H9 (cell line): Measurements from ENCODE around the gene C1QL4. TPM values are rescaled to one million over a fixed set of nuclear protein-coding genes. Genes with fewer than 3 reads are reported as not detected.
A peak's percentile ranks its signal among the peaks of the same experiment; 100 is the strongest.

Experiments
- DNase-seq: peaks from one replicate; pipeline ENCODE4 v3.0.0-alpha.2; 2017
- H2AFZ ChIP-seq: one replicate; pipeline ENCODE4 v1.6.1; 2013; ENCODE audit warnings: mild to moderate bottlenecking, low read length, control low read depth, moderate library complexity
- H2AK5ac ChIP-seq: 2 replicates; pipeline ENCODE4 v1.6.1; 2013; ENCODE audit warnings: low read length, control low read depth, mixed read lengths; ENCODE audit not compliant: insufficient read length
- H2BK120ac ChIP-seq: one replicate; pipeline ENCODE4 v1.6.1; 2013; ENCODE audit warnings: low read depth, mild to moderate bottlenecking, low read length, control low read depth, inconsistent platforms; ENCODE audit not compliant: poor library complexity, severe bottlenecking
- H2BK12ac ChIP-seq: 2 replicates; pipeline ENCODE4 v1.6.1; 2013; ENCODE audit warnings: low read length, control low read depth, mixed read lengths, low read depth; ENCODE audit not compliant: insufficient read length
- H2BK15ac ChIP-seq: 2 replicates; pipeline ENCODE4 v1.6.1; 2013; ENCODE audit warnings: low read depth, low read length, control low read depth
- H2BK20ac ChIP-seq: one replicate; pipeline ENCODE4 v1.6.1; 2013; ENCODE audit warnings: low read depth, mild to moderate bottlenecking, low read length, control low read depth, inconsistent platforms; ENCODE audit not compliant: poor library complexity, severe bottlenecking
- H2BK5ac ChIP-seq: 2 replicates; pipeline ENCODE4 v1.6.1; 2013; ENCODE audit warnings: low read length, control low read depth, mixed read lengths; ENCODE audit not compliant: insufficient read length
- H3K14ac ChIP-seq: 2 replicates; pipeline ENCODE4 v1.6.1; 2013; ENCODE audit warnings: low read length, control low read depth; ENCODE audit not compliant: insufficient read depth
- H3K18ac ChIP-seq: 2 replicates; pipeline ENCODE4 v1.6.1; 2013; ENCODE audit warnings: low read depth, mild to moderate bottlenecking, mixed read lengths, low read length, control low read depth; ENCODE audit not compliant: insufficient read length
- H3K23ac ChIP-seq: 2 replicates; pipeline ENCODE4 v1.6.1; 2013; ENCODE audit warnings: low read length, control low read depth, mixed read lengths, low read depth; ENCODE audit not compliant: insufficient read length
- H3K23me2 ChIP-seq: 2 replicates; pipeline ENCODE4 v1.6.1; 2013; ENCODE audit warnings: low read depth, mild to moderate bottlenecking, mixed read lengths, low read length, control low read depth; ENCODE audit not compliant: insufficient read length, poor library complexity, severe bottlenecking
- H3K27ac ChIP-seq: 2 replicates; pipeline ENCODE4 v1.5.1; 2013; ENCODE audit warnings: low read length, control low read depth, mixed read lengths, low read depth; ENCODE audit not compliant: insufficient read length
- H3K27me3 ChIP-seq: 2 replicates; pipeline ENCODE4 v1.6.1; 2013; ENCODE audit warnings: low read length, control low read depth, inconsistent platforms; ENCODE audit not compliant: insufficient read depth
- H3K4ac ChIP-seq: 2 replicates; pipeline ENCODE4 v1.6.1; 2013; ENCODE audit warnings: low read depth, mild to moderate bottlenecking, control low read depth, inconsistent platforms, low read length, moderate library complexity
- H3K4me1 ChIP-seq: 2 replicates; pipeline ENCODE4 v1.6.1; 2013; ENCODE audit warnings: low read length, control low read depth, inconsistent platforms; ENCODE audit not compliant: insufficient read depth
- H3K4me2 ChIP-seq: 2 replicates; pipeline ENCODE4 v1.6.1; 2013; ENCODE audit warnings: low read length, control low read depth, mixed read lengths; ENCODE audit not compliant: insufficient read length, insufficient read depth
- H3K56ac ChIP-seq: 2 replicates; pipeline ENCODE4 v1.6.1; 2013; ENCODE audit warnings: low read depth, mild to moderate bottlenecking, mixed read lengths, low read length, control low read depth; ENCODE audit not compliant: insufficient read length
- H3K79me1 ChIP-seq: 2 replicates; pipeline ENCODE4 v1.6.1; 2013; ENCODE audit warnings: low read depth, mild to moderate bottlenecking, moderate library complexity, low read length, control low read depth, inconsistent platforms; ENCODE audit not compliant: insufficient read depth, poor library complexity, severe bottlenecking
- H3K79me2 ChIP-seq: 2 replicates; pipeline ENCODE4 v1.6.1; 2013; ENCODE audit warnings: low read length, control low read depth, inconsistent platforms; ENCODE audit not compliant: insufficient read depth
- H3K9ac ChIP-seq: 2 replicates; pipeline ENCODE4 v1.6.1; 2013; ENCODE audit warnings: low read length, control low read depth, mixed read lengths; ENCODE audit not compliant: insufficient read length; ENCODE audit errors: extremely low read depth
- H3K9me3 ChIP-seq: one replicate; pipeline ENCODE4 v1.6.1; 2013; ENCODE audit warnings: low read depth, low read length, inconsistent platforms; ENCODE audit not compliant: control insufficient read depth
- H3T11ph ChIP-seq: one replicate; pipeline ENCODE4 v1.6.1; 2013; ENCODE audit warnings: mild to moderate bottlenecking, low read length, control low read depth, inconsistent platforms
- H4K20me1 ChIP-seq: one replicate; pipeline ENCODE4 v1.6.1; 2013; ENCODE audit not compliant: control insufficient read depth, insufficient read length, insufficient read depth
- H4K5ac ChIP-seq: 2 replicates; pipeline ENCODE4 v1.6.1; 2013; ENCODE audit warnings: low read depth, mild to moderate bottlenecking, mixed read lengths, low read length, control low read depth; ENCODE audit not compliant: insufficient read length
- H4K8ac ChIP-seq: replicated peaks from 2 replicates; pipeline ENCODE4 v1.6.1; 2013; ENCODE audit warnings: low read length, control low read depth, mixed read lengths, low read depth; ENCODE audit not compliant: insufficient read length
- H4K91ac ChIP-seq: 2 replicates; pipeline ENCODE4 v1.6.1; 2013; ENCODE audit warnings: low read depth, mild to moderate bottlenecking, moderate library complexity, mixed read lengths, low read length, control low read depth; ENCODE audit not compliant: insufficient read length
- H3K27ac Mint-ChIP-seq, 3 experiments: 2 replicates in 2 of 3; 3 replicates in 1 of 3; pipeline ENCODE4 v1.8.0; 2020 to 2021; ENCODE audit warnings: mixed read lengths in 3 of 3, mild to moderate bottlenecking in 1 of 3, moderate library complexity in 1 of 3
- H3K27me3 Mint-ChIP-seq: 2 replicates; pipeline ENCODE4 v1.8.0; 2021; ENCODE audit warnings: low read depth, mild to moderate bottlenecking, moderate library complexity, mixed read lengths
- H3K36me3 Mint-ChIP-seq, 3 experiments: 2 replicates in 2 of 3; 3 replicates in 1 of 3; pipeline ENCODE4 v1.8.0; 2020 to 2021; ENCODE audit warnings: low read depth in 3 of 3, mixed read lengths in 3 of 3; ENCODE audit not compliant: insufficient read depth in 1 of 3
- H3K4me1 Mint-ChIP-seq, 2 experiments: 2 replicates each; pipeline ENCODE4 v1.8.0; 2020; ENCODE audit warnings: mixed read lengths in 2 of 2
- H3K4me3 Mint-ChIP-seq, 2 experiments: 2 replicates in 1 of 2; 3 replicates in 1 of 2; pipeline ENCODE4 v1.8.0; 2020 to 2021; ENCODE audit warnings: mild to moderate bottlenecking in 2 of 2, mixed read lengths in 2 of 2, moderate library complexity in 1 of 2
- H3K9me3 Mint-ChIP-seq, 2 experiments: 2 replicates in 1 of 2; 3 replicates in 1 of 2; pipeline ENCODE4 v1.8.0; 2020; ENCODE audit warnings: mild to moderate bottlenecking in 2 of 2, mixed read lengths in 2 of 2, moderate library complexity in 1 of 2
- CTCF ChIP-seq: fragments of 200-600 bp; sonication (generic); conservative IDR thresholded peaks from 3 replicates; pipeline ENCODE4 v1.8.0; 2021; ENCODE audit warnings: antibody characterized with exemption, mild to moderate bottlenecking
- WGBS: extraction: QIAGEN DNeasy Blood & Tissue Kit; methylation state at CpG from one replicate; pipeline ENCODE4 v1.1.7; 2013; ENCODE audit warnings: missing lambda C conversion rate, low lambda C conversion rate, mixed read lengths; ENCODE audit not compliant: insufficient read length; ENCODE audit errors: extremely low coverage; 5-methylcytosine and 5-hydroxymethylcytosine counted together
- total RNA-seq: library from RNA; stranded (reverse); gene quantifications from 2 replicates; pipeline ENCODE4 v1.2.1, GENCODE V29; 2021

Gene C1QL4
- total RNA-seq, 1 experiment from 2014 or later: 1.9 TPM

GRCh38 chr12:49293056-49293956 lies 43.7 kb downstream of the C1QL4 start:
- Histone ChIP-seq H3T11ph (no peak overlapping the region), H3K79me2 (no peaks in the 10 kb centered on the region), H4K91ac (no peak overlapping the region), H2BK15ac (no peak overlapping the region), H2AFZ (no peak overlapping the region), H3K23me2 (peaks cover 5% of the 10 kb centered on the region), H3K79me1 (no peaks in the 10 kb centered on the region), H3K18ac (no peak overlapping the region), H3K23ac (no peak overlapping the region), H3K4me2 (peak overlapping the region; percentile 18), H3K4ac (no peak overlapping the region), H4K20me1 (peaks cover 3% of the 10 kb centered on the region), H3K56ac (no peak overlapping the region), H2BK20ac (no peak overlapping the region), H3K27ac (no peak overlapping the region), H2BK120ac (no peak overlapping the region), H3K27me3 (peaks cover 51% of the 10 kb centered on the region), H3K14ac (no peak overlapping the region; the same call in 1 of the 2 replicates), H2AK5ac (no peak overlapping the region), H3K4me1 (no peaks in the 10 kb centered on the region), H2BK12ac (no peak overlapping the region), H3K9ac (no peak overlapping the region), H4K5ac (no peak overlapping the region), H3K9me3 (no peaks in the 10 kb centered on the region), H4K8ac (no peak overlapping the region), H2BK5ac (no peak overlapping the region)
- H3K4me1 Mint-ChIP-seq: peaks cover 12 to 41% of the 10 kb centered on the region in 2 experiments
- H3K36me3 Mint-ChIP-seq: no peaks in the 10 kb centered on the region; a peak in 2 of 7 replicates
- peak overlapping the region in 1 of 2 experiments; percentile 38; a peak in 1 of 5 replicates for H3K4me3 Mint-ChIP-seq
- no peak overlapping the region; a peak in 1 of 7 replicates for H3K27ac Mint-ChIP-seq
- H3K9me3 Mint-ChIP-seq: peaks cover 0 to 2% of the 10 kb centered on the region in 2 experiments; a peak in 1 of 5 replicates
- peak; percentile 80 for DNase-seq
- H3K27me3 Mint-ChIP-seq: peaks cover 85% of the 10 kb centered on the region
- no CpG with 5 or more reads among the region's 18 CpGs for WGBS
- TF ChIP-seq CTCF: no peak
